ENCODE measurements around the gene C20orf141. TPM values are rescaled to one million over a fixed set of nuclear protein-coding genes. Genes with fewer than 3 reads are reported as not detected.
"Not testable (repeated sequence)": the region's sequence is repeated elsewhere in the genome, so short reads cannot be mapped to it uniquely, and the experiment has no call there.

C20orf141 gene
- total RNA-seq, 1 donor from 2014 or later, result not detected

DNA sequence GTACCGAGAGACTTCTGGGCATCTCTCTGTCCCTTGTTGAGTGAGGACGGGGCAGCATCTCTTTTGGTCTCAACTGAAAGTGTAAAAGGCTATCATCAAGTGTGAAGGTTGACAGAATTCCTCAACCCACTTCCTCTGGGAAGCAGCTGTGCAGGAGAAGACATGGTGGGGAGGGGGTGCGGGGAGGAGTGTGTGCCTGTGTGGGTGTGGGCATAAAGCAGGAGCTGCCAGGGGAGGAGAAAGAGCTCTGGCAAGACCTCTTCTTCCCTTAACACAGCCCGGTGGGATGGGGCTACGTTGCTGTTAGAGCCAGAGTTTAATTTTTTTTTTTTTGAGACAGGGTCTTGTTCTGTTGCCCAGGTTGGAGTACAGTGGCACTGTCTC lies 46.2 kb upstream of the C20orf141 start:
- no peak overlapping the region for H3K4me3 ChIP-seq (ENCODE audit: insufficient read depth, low read depth, low read length)
- no peaks in the 10 kb centered on the region for H3K36me3 Mint-ChIP-seq (ENCODE audit: low read depth, unreplicated experiment)
- no peak overlapping the region for H3K27ac Mint-ChIP-seq (ENCODE audit: unreplicated experiment)
- H2AFZ ChIP-seq (ENCODE audit: low read depth, low read length), result no peak overlapping the region
- no peak overlapping the region for H3K4me3 Mint-ChIP-seq (ENCODE audit: unreplicated experiment)
- no peaks in the 10 kb centered on the region for H3K4me1 Mint-ChIP-seq (ENCODE audit: low read depth, unreplicated experiment)
- peaks cover 37% of the 10 kb centered on the region for H3K27me3 Mint-ChIP-seq (ENCODE audit: low read depth, unreplicated experiment)
- FAIRE-seq (no peak), DNase-seq (ENCODE audit: low read depth) (no peak)
- H3K27ac ChIP-seq (ENCODE audit: low read depth, low read length), result no peak overlapping the region
- H3K9me3 ChIP-seq (ENCODE audit: insufficient read depth, low read depth, low read length), result no peaks in the 10 kb centered on the region
- no peak for TF ChIP-seq EZH2 (IDR thresholded peaks at IDR 0.05; ENCODE audit: insufficient read depth, low read length)
- TF ChIP-seq CTCF (IDR thresholded peaks at IDR 0.05; ENCODE audit: insufficient read depth, low read depth, low read length), result no peak
- H3K79me2 ChIP-seq (ENCODE audit: insufficient read depth, low read length), result no peaks in the 10 kb centered on the region
- peaks cover 27% of the 10 kb centered on the region for H3K27me3 ChIP-seq (ENCODE audit: insufficient read depth, low read length)
- H3K4me2 ChIP-seq (ENCODE audit: low read length), result no peak overlapping the region
- peaks cover 7% of the 10 kb centered on the region for H4K20me1 ChIP-seq (ENCODE audit: insufficient read depth, low read length)
- no peaks in the 10 kb centered on the region for H3K36me3 ChIP-seq (ENCODE audit: insufficient read depth, low read length)
- H3K4me1 ChIP-seq (ENCODE audit: insufficient read depth, low read length), result no peaks in the 10 kb centered on the region
- no peak overlapping the region for H3K9ac ChIP-seq (ENCODE audit: low read length)
- H3K9me3 Mint-ChIP-seq (ENCODE audit: unreplicated experiment), result no peaks in the 10 kb centered on the region

DNA sequence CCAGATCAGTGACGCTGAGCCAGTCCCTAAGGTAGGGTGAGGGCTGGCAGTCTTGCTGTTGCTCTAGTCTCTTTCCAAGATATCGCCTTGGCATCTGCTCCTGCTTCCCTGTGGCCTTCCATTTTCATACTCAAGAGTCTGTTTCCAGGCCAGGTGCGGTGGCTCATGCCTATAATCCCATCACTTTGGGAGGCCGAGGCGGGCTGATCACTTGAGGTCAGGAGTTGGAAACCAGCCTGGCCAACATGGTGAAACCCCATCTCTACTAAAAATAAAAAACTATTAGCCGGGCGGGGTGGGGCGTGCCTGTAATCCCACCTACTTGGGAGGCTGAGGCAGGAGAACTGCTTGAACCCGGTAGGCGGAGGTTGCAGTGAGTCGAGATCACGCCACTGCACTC lies 44.7 kb upstream of the C20orf141 start:
- H3K4me1 Mint-ChIP-seq (ENCODE audit: low read depth, unreplicated experiment); H4K20me1 ChIP-seq (ENCODE audit: insufficient read depth, low read length); H3K27ac Mint-ChIP-seq (ENCODE audit: unreplicated experiment); H3K79me2 ChIP-seq (ENCODE audit: insufficient read depth, low read length); H3K9me3 ChIP-seq (ENCODE audit: insufficient read depth, low read depth, low read length); H3K9ac ChIP-seq (ENCODE audit: low read length); H3K4me1 ChIP-seq (ENCODE audit: insufficient read depth, low read length); H3K4me3 Mint-ChIP-seq (ENCODE audit: unreplicated experiment); H3K27ac ChIP-seq (ENCODE audit: low read depth, low read length); H3K36me3 Mint-ChIP-seq (ENCODE audit: low read depth, unreplicated experiment); H3K9me3 Mint-ChIP-seq (ENCODE audit: unreplicated experiment); H3K36me3 ChIP-seq (ENCODE audit: insufficient read depth, low read length); DNase-seq (ENCODE audit: low read depth); H3K4me3 ChIP-seq (ENCODE audit: insufficient read depth, low read depth, low read length); FAIRE-seq; H3K4me2 ChIP-seq (ENCODE audit: low read length); H2AFZ ChIP-seq (ENCODE audit: low read depth, low read length): not testable (repeated sequence)
- H3K27me3 Mint-ChIP-seq (ENCODE audit: low read depth, unreplicated experiment), result peaks cover 31% of the 10 kb centered on the region
- H3K27me3 ChIP-seq (ENCODE audit: insufficient read depth, low read length), result peaks cover 26% of the 10 kb centered on the region

DNA sequence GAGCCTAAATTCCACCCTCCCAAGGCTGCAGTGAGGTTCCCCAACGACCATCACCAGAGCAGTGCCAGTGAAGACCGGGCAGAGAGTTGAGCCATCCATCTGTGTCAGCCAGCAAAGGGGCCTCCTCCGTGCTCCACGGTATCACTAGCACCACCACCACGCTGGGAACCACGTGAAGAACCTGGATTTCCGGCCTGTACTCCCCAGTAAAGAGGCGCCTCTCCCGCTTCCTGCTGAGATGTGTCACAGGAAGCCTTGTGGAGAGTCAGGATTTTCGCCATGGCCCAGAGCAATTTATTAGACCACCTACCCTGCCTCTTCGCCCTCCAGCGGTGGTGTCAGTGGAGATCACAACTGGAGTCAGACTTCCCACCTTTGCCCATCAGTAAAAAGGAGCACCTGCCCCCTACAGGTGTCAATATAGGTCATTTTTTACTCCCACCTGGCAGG lies 43.1 kb upstream of the C20orf141 start:
- no peak for DNase-seq (ENCODE audit: low read depth)
- Histone ChIP-seq H3K9me3 (ENCODE audit: insufficient read depth, low read depth, low read length) (no peaks in the 10 kb centered on the region), H3K36me3 (ENCODE audit: insufficient read depth, low read length) (no peaks in the 10 kb centered on the region), H3K27ac (ENCODE audit: low read depth, low read length) (no peak overlapping the region), H3K9ac (ENCODE audit: low read length) (no peak overlapping the region), H3K4me2 (ENCODE audit: low read length) (peak overlapping the region; percentile 22), H3K27me3 (ENCODE audit: insufficient read depth, low read length) (peaks cover 27% of the 10 kb centered on the region), H3K4me3 (ENCODE audit: insufficient read depth, low read depth, low read length) (no peak overlapping the region), H2AFZ (ENCODE audit: low read depth, low read length) (peak overlapping the region; percentile 14), H4K20me1 (ENCODE audit: insufficient read depth, low read length) (peaks cover 7% of the 10 kb centered on the region), H3K4me1 (ENCODE audit: insufficient read depth, low read length) (no peaks in the 10 kb centered on the region), H3K79me2 (ENCODE audit: insufficient read depth, low read length) (no peaks in the 10 kb centered on the region)
- FAIRE-seq, result no peak
- Mint-ChIP-seq H3K4me1 (ENCODE audit: low read depth, unreplicated experiment) (no peaks in the 10 kb centered on the region), H3K36me3 (ENCODE audit: low read depth, unreplicated experiment) (no peaks in the 10 kb centered on the region), H3K9me3 (ENCODE audit: unreplicated experiment) (peaks cover 4% of the 10 kb centered on the region), H3K27me3 (ENCODE audit: low read depth, unreplicated experiment) (peaks cover 31% of the 10 kb centered on the region), H3K4me3 (ENCODE audit: unreplicated experiment) (no peak overlapping the region), H3K27ac (ENCODE audit: unreplicated experiment) (no peak overlapping the region)
- TF ChIP-seq EZH2 (IDR thresholded peaks at IDR 0.05; ENCODE audit: insufficient read depth, low read length) (no peak), CTCF (IDR thresholded peaks at IDR 0.05; ENCODE audit: insufficient read depth, low read depth, low read length) (no peak)
